BJ (cell line): ENCODE results near the gene DUOX1. TPM values are rescaled to one million over a fixed set of nuclear protein-coding genes. Genes with fewer than 3 reads are reported as not detected.

Experiments used
- CTCF ChIA-PET: fragments of 350-600 bp; formaldehyde crosslinking; extraction: SDS; loops from one replicate; lab custom pipeline; 2021; ENCODE audit warnings: antibody characterized with exemption, inconsistent platforms; lab: Yijun Ruan, JAX
- POLR2A ChIA-PET: fragments of 300-600 bp; sonication (Branson Sonifier 250); formaldehyde crosslinking; extraction: SDS; loops from one replicate; lab custom pipeline; 2021; ENCODE audit warnings: antibody characterized with exemption; lab: Charles Lee
- DNase-seq: peaks from one replicate; pipeline ENCODE4 v3.0.0-alpha.2; 2011; ENCODE audit warnings: low read depth
- H3K27me3 ChIP-seq: 2 replicates; pipeline ENCODE4 v1.6.0; 2011; ENCODE audit warnings: low read length; ENCODE audit not compliant: control insufficient read depth, insufficient read depth
- H3K36me3 ChIP-seq: 2 replicates; pipeline ENCODE4 v1.5.1; 2011; ENCODE audit warnings: low read length; ENCODE audit not compliant: control insufficient read depth, insufficient read depth
- H3K4me3 ChIP-seq: 2 replicates; pipeline ENCODE4 v1.5.1; 2011; ENCODE audit warnings: low read depth, mild to moderate bottlenecking, control low read depth, low read length
- polyA plus RNA-seq: library from polyadenylated mRNA; depleted of rRNA; stranded (reverse); fragments of >200 nt; gene quantifications from 2 replicates; pipeline ENCODE4 v1.2.3, GENCODE V29; 2011
- TF ChIP-seq, protein P1 (sequence below): IDR thresholded peaks from 2 replicates; pipeline ENCODE4 v1.5.1; 2011; ENCODE audit warnings: low read depth, mild to moderate bottlenecking, control low read depth, inconsistent platforms, low read length, moderate library complexity; ENCODE audit not compliant: insufficient read depth

DUOX1 gene
- polyA plus RNA-seq, 1 experiment: 0.09 TPM

DNA sequence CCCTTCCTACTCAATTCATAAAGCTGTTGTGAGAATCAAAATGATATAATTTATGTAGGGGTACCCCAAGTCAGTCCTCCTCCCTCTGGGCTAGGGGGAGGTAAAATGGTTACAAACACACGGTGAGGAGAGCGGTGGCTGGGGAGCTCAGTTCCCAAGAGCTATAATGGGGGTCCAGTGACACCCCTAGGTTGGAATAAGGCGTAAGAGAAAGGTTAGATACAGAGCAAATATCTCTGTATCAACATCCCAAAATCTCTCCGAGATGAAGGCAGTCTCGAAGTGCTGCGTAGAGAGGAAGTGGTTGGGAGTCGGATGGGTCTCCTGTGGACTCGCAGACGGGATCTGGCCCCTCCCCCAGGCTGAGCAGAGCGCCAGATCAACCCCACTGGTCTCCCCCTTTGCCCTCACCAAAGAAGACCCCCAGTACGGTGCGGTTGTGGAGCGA lies 17.6 kb upstream of the DUOX1 start:
- DNase-seq: no peak
- Histone ChIP-seq H3K36me3 (no peaks in the 10 kb centered on the region), H3K4me3 (no peak overlapping the region), H3K27me3 (peaks cover 61% of the 10 kb centered on the region)
- TF ChIP-seq, protein P1, sequence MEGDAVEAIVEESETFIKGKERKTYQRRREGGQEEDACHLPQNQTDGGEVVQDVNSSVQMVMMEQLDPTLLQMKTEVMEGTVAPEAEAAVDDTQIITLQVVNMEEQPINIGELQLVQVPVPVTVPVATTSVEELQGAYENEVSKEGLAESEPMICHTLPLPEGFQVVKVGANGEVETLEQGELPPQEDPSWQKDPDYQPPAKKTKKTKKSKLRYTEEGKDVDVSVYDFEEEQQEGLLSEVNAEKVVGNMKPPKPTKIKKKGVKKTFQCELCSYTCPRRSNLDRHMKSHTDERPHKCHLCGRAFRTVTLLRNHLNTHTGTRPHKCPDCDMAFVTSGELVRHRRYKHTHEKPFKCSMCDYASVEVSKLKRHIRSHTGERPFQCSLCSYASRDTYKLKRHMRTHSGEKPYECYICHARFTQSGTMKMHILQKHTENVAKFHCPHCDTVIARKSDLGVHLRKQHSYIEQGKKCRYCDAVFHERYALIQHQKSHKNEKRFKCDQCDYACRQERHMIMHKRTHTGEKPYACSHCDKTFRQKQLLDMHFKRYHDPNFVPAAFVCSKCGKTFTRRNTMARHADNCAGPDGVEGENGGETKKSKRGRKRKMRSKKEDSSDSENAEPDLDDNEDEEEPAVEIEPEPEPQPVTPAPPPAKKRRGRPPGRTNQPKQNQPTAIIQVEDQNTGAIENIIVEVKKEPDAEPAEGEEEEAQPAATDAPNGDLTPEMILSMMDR: no peak
- POLR2A ChIA-PET: no interaction called here
- CTCF ChIA-PET: interaction anchor here (1.2 kb wide), 1 partner anchor 19 kb away, joined by 3 read pairs; no protein-coding TSS in a partner anchor

DNA sequence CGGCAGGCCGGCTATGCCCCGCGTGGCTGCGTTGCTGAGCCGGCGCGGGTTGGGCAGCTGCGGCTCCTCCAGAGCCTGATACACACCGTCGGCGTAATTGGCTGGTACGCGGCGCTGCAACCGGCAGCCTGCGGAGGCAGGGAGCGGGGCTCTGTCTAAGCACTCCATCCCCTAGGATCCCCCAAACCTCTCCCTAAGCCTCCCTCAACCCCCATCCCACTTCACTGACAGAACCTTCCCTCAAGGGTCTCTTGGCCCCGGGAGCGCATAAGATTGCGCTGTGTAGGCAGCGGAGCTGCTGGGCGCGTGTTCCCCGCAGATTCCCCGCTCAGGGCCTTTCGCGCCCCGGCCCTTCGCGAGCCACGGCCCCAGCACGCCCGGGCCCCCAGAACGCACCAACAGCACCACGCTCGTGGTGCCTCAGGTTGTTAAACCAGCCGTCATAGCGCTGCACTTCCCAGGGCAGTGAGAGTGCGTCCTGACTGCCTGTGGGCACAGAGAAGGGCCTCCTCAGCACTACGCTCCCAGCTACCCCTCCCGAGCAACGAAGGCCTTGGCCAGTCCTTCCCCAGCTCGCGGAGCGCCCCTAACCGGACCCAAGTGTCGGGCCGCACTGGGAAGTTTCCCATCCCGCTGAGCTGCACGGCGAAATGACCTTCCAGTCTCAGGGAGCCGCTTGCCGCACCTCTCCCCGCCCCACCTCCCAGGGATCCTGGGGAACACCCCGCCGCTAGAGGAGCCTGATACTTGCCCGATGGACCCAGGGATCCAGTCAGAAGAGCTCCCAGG lies 17.0 kb upstream of the DUOX1 start:
- Histone ChIP-seq H3K27me3 (peaks cover 62% of the 10 kb centered on the region), H3K4me3 (no peak overlapping the region), H3K36me3 (no peaks in the 10 kb centered on the region)
- ChIA-PET CTCF (interaction anchor here (1.2 kb wide), 1 partner anchor 19 kb away, joined by 3 read pairs; no protein-coding TSS in a partner anchor), POLR2A (no interaction called here)
- TF ChIP-seq, protein P1: no peak
- no peak for DNase-seq

DNA sequence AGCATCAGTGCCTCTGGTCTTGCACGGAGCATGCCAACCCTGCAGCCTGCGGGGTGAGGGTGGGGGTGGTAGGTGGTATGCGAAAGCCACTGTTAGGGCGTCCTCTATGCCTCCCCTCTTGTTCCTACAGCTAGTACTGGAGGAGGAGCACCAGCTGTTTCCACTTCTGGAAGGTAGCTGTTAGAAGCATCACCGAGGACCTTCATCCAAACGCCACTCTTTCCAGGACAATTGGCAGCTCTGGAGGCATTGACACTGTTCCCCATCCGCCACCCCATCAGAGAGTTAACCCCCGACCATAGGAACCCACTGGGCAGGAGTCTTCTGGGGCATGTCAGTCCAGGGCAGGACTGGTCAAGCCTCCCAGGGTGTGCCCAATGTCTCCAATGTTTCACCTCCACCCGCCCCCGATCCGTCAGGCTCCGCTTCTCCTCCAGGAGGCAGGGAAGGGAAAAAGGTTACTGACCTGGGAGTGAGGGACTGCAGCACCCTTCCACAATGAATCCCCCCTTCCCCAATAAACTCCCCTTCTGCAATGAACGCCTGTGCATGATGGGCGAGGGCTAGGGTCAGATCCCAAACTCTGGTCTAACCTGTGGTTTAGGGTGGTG lies 16.3 kb upstream of the DUOX1 start:
- H3K27me3 ChIP-seq: peaks cover 62% of the 10 kb centered on the region
- no peak for DNase-seq
- no peak overlapping the region for H3K4me3 ChIP-seq
- H3K36me3 ChIP-seq: no peaks in the 10 kb centered on the region
- TF ChIP-seq, protein P1: no peak
- CTCF ChIA-PET: interaction anchor here (0.6 to 1.2 kb wide), 2 partner anchors 20 to 92 kb away, joined by 3 to 4 read pairs; no protein-coding TSS in a partner anchor
- POLR2A ChIA-PET: no interaction called here

DNA sequence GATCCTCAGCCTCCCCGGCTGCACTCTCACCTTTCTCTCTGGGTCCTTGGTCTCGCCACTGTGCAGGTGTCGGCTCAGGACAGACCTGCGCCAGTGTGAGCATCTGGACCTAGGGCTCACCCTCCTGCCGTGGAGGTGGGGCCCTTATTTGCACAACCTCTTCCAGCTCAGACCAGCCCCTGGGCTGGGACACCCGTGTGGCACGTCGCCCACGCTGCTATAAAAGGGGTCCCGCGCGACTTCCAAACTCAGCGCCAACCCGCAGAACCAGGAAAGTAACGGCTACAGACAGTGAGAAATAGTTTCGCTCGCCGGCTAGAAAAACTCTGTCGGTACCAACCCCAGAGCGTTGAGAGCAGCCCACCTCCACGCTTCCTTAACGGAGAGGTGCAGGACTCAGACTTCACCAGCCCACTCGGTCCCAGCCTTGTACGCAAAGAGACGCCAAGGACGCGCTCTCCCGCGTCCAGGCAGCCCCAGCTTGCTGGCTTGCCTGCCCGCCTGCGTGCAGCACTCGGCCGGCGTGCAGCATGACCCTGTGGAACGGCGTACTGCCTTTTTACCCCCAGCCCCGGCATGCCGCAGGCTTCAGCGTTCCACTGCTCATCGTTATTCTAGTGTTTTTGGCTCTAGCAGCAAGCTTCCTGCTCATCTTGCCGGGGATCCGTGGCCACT lies 15.6 kb upstream of the DUOX1 start, which contains the start of the genes DUOX2 and DUOXA2:
Gene DUOX2, minus strand, starts transcription at position 97 of the 675 bp plus-strand sequence. CDS start 761 bp downstream, outside the sequence.
Gene DUOXA2, plus strand, starts transcription at position 251 of the 675 bp plus-strand sequence. Its CDS starts 280 bp downstream, at position 531.
- Histone ChIP-seq H3K4me3 (no peak within 1 kb of the TSS), H3K27me3 (peaks cover 60% of the 10 kb centered on the region), H3K36me3 (no peaks in the 10 kb centered on the region)
- POLR2A ChIA-PET: no interaction called here
- TF ChIP-seq, protein P1: no peak
- CTCF ChIA-PET: interaction anchor here (0.6 to 1.6 kb wide), 2 partner anchors 12 to 92 kb away, joined by 4 to 10 read pairs; no protein-coding TSS in a partner anchor
- no peak for DNase-seq

DNA sequence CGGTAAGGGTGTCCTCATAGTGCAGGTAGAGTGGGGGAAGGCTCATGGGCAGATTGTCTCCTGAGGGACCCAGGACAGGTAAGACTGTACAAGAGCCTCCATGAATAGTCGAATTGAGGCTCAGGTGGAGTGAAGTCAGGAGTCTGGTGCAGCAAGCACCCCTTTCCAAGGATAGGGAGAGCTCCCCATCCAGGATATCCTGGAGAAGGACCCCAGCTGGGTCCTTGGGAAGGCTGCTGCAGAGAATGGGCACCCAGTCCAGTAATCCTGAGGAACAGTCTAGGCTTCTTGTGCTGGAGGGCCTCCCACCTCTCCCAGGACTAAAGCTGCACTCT lies 15.1 kb upstream of the DUOX1 start:
- Histone ChIP-seq H3K27me3 (peaks cover 58% of the 10 kb centered on the region), H3K36me3 (no peaks in the 10 kb centered on the region), H3K4me3 (no peak overlapping the region)
- DNase-seq: no peak
- ChIA-PET CTCF (interaction anchor here (1.6 kb wide), 1 partner anchor 11 kb away, joined by 10 read pairs; no protein-coding TSS in a partner anchor), POLR2A (no interaction called here)
- TF ChIP-seq, protein P1: no peak
